ENCODE measurements around the gene LINGO4.

LINGO4 gene

DNA sequence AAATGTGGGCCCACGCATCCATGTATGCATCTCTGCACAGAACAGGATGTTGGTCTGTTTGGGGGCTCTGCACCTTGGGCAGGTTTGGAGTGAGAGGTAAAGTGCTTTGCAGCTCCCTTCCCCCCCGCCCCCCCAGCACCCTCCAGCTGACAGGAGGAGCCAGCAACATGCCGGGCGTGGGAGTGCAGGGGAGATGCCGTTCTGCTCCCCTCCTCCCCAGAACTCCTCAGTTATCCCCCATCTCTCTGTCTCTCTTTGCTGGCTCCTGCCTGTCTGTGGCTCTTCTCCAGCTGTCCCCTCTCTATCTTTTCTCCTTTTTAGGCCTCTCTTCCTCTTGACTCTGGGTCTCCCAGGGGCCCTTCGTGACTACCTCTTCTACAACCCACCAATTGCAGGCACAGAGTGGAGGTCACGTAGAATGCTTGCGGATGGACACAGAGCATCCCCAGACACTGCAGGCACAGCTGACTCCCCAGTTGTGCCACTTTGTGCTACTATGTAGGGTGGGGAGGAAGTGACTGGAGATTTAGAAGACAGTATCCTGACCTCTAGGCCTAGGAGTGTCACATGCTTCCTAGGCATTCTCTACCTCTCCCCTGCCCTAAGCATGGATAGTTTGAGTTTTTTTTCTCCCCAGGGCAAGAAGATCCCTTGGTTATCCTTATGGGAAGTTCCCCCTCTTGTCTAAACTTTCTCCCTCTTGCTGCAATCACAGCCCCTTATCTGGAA is 28.1 kb upstream of the LINGO4 start:
- DNase-seq: no peak

DNA sequence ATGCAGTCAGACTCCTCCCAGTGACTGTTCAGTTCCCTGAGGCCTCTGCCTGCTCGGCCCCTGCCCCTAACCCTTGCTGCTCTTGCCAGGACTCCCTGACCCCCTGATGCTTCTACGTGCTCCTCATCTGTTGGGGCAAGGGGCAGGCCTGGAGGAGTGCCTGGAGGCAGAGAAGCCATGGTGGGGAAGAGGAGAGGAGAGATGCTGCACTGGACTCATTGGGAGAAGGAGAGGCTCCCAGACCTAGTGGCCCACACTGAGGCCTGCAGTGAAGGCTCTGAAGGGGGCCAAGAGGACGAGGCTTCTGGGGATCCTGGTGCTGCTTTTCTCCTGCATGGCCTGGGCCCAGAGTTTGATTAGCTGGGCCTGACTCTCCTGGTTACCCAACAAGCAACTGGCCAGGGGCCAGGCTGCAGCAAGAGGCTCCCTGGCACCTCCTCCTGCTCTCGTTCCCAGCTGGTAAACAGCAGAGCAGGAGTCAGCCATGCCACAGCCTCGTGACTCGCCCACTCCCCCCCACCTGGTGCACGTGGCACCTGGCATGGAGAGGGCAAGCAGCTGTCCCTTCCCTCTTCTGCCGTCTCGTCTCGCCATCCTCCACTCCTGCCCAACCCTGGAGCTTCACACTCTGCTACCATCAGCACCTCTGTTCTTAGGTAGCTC is 27.2 kb upstream of the LINGO4 start:
- no peak for DNase-seq

DNA sequence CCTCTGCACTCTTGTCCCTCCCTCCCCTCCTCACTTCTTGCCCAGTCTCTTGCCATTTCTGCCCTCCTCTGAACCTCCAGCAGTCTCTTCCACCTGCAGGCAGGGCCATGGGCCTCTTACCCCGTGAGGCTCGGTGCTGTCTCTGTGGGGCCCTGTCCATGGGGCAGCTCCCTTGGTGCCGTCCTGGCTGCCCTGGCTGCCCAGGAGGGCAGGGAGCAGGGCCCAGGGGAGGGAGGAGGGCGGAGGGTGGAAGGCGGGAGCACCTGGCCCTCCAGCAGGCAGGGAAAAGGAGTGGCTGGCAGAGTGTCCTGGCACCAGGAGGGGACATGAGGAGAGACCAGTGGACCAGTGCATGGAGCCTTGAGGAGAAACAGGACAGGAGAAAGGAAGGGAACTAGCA is 26.4 kb upstream of the LINGO4 start, which contains the start of gene RORC:
TSS of gene RORC (minus strand) at position 198 of the 400 bp plus-strand sequence. CDS start at position 160, 38 bp downstream.
- no peak for DNase-seq

DNA sequence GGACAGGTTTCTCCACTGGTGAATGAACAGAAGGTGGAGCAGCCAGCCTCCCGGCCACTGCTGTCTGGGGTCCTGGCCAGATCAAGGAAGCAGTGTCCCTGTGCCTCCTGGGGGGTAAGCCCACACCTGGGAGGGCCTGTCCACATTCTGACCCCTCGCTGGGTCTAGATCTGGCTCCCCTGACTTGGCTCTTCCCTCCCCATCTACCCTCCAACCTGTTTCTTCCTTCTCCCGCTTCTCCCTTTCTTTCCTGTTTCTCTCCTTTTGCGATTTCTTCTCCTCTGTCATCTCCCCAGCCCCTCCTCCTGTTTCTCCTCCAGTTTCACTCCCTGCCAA is 26.0 kb upstream of the LINGO4 start:
- DNase-seq: no peak

DNA sequence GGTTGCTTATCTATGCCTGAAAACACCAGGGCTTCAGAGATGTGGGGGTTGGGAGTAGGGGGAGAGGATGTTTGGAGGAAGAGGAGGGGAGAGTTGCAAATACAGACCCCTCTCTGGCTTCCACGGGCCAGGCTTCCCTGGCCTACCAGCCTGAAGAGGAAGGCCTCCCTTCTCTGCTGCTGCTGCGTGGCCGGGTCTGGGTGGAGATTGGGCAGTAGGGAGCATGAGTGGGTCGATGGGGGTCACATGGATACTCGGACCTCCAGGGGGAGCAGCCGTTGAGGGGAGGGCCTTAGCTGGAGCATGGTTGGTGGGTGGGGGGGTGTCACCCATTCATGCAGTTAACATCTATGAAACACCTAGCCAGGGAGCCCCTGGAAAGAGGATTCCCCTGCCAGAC is 24.8 kb upstream of the LINGO4 start:
- no peak for DNase-seq

DNA sequence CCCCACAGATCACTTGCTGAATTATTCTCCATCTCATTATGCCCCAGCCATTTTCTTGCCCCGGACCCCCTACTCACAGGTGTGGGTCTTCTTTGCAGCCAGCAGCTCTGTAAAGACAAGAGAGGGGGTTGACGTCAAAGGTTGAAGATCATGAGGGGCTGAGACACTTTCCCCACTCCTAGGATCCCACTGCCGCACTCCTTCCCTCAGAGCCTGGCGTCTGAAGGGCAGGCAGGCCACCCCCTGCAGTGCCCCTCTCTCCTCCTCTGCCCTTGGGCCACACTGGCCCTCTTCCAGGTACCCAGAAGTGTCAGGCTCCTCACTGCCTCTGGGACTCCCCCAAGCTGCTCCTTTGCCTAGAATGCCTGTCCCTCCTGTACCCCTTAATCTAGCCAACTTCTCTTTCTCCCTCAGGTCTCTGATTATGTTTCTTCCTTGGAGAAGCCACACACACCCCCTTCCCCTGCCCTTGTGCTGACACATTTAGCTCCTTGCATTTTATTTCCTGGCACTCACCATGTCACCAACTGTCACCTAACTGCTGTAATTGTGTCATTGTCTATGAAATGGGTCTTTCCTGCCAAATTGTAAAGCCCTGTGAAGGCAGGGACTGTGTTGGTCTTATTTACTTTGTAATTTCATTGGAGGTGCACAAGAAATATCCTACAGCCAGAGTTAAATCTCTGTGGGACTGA is 24.3 kb upstream of the LINGO4 start:
- DNase-seq: peak; percentile 84

DNA sequence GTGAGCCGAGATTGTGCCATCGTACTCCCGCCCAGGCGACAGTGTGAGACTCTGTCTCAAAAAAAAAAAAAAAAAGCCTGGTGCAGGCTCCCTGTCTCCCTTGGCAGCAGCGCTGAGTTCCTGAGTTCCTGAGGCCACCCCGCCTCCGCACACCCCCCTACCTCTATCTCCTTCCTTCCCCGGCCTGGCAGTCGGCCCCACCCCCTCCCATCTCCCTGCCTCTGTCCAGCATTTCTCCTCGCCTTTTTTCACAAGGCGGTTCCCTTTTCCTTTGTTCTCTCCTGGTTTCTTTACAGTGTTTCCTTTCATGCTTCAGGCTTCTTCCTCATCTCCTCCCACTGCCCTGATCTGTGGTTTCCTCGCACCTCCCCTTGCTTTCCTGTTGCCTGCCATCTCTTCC is 23.7 kb upstream of the LINGO4 start:
- peak; percentile 38 for DNase-seq

DNA sequence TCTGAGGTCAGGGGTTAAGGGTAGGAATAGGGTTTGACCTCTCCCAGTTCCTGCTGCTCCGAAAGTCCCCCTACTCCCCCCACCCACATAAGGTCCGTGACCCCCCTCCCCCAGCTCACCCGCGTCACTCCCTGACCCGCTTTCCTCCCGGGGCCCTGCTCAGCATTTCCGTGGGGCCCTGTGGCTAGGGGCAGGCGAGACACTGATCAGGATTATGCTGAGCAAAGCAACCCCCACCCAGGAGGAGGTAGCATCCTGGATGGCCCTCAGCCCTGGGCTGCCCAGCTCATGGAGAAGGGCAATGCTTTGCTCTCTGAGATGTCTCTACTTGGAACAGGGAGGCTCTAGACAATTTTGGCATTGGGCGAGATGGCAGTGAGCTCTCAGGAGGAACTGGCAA is 22.6 kb upstream of the LINGO4 start:
- DNase-seq: peak; percentile 45

DNA sequence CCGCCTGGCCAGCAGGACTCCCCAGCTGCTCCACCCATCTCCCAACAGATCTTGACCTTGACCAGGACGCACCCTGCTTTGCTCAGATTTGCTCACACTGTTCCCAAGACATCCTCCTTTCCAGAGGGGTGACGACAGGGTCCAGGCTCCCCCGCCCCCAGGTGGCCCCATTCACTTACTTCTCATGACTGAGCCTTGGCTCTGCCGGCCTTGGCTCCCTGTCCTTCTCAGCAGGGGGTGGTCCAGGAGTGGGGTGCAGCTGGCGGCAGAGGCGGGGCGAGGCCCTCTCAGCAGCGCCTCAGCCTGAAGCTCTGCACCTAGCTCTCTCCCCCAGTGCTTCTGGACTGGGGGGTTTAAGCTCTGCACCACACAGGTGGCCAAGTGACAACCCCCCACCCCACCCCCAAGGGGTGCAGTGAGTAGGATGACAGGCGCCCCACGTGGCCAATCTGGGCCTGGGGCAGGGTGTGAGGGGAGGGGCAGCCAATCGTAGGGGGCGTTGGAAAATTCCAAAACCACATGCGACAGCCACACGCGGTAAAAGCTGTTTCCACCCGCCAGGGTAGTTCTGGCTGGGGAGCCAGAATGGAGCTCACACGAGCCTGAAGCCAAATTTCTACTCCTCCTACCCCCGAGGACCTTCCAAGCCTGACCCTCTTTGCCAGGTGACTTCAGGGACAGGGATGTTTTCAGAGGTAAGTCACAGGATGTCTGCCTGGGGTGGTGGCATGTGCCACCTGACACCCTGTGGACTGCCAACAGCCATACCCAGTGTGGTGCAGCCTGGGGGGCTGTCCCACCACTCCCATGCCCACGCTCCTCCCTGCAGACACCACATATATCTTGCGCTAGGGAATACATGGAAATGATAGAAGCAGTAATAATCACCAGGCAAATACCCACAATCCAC is 20.8 kb upstream of the LINGO4 start:
- peak; percentile 58 for DNase-seq

DNA sequence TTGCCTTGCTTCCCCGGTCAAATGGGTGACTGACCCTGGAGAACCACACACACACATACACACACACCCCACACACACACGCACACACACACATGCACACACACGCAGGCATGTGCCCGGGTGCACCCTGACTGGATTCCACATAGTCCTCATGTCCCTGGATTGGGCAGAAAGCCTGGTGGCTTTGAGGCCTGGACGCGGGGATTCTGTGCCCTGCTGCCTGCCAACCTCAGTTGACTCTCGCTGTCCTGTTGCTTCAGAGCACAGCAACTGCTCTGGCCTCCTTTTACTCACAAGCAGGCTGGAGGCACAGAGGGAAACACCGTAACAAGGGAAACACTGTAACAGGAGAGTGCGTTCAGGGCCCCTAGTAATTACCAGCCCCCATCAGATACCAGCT is 20.0 kb upstream of the LINGO4 start:
- DNase-seq: no peak

DNA sequence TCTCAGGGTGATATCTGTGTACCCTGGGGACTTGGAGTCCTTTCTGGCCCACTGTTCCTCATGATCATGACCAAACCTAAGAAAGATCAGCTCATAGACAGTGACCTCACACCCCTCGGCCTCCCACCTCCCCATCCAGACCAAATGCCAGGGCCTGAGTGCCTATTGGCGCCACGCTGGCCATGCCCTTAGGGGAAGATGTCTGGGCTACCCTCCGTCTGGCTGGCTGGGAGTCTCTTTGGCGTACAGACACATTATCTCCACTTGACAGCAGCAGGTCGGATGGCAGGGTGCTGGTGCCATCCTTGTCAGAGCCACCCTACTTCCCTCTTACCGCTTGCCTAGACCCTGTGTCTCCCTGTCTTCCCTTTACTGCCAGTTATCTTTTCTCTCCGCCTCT is 18.0 kb upstream of the LINGO4 start:
- no peak for DNase-seq

DNA sequence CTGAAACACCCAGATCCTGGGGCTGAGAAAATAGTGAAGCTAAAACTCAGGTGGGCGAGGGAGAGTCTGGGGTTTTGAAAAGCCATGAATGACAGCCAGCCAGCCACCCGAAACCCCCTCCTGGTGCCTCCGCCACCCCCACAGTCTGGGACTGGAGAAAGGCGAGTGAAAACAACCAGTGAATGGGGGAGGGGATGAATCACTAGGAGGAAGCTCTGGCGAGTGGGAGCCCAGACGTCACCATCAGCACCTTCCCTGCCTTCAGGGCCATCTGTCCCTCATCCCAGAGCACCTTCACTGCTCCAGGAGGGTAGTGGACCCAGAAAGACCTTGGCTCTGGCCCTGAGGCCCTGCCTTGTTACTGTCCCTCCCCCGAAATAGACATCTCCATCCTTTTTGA is 17.2 kb upstream of the LINGO4 start:
- peak; percentile 60 for DNase-seq

DNA sequence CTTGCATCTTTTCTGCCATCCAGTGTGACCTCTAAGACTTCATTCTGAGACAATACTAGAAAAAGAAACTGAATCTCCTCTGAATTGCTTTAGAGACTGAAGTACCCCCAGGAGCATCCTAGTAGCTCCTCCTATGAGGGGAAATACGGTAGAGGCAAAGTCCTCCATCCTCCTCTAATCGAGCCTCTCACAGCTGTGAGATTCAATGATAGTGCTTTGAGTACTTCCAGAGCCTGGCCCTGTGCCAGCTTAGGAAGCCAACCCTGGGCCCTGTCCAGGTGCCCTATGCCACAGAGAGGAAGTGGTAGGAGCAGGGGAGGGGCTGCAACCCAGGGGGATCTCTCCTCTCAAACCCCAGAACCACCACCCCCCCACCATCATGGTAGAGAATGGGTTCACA is 15.7 kb upstream of the LINGO4 start:
- peak; percentile 38 for DNase-seq

DNA sequence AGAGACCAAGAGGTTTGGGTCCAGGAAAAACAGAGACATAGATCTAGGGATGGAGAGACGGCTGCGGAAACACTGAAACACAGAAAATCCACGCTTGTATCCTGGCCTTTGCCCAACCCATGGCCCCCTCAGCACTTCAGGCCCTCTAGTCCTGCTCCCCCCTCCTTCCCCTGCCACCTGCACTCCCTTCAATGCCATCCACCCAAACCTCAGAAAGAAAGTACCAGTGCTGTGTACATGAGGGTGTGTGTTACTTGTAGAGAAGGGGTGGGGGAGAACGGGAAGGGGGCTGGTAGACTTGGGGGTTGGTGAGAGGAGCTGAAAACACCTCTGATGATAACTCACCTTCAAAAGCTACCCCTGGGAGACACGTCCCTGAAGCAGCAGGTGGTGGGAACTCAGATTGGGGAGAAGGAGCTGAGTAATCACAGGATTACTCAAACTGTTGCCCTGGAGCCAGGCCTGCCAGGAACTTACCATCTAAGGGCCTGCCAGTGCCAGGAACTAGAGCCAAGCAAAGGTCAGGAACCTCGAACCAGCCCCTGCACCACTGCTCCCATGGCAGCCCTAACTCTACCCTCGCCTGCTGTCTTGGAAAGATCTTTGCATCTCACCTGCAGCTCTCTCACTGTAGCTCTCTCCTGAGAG is 14.9 kb upstream of the LINGO4 start:
- peak; percentile 78 for DNase-seq

DNA sequence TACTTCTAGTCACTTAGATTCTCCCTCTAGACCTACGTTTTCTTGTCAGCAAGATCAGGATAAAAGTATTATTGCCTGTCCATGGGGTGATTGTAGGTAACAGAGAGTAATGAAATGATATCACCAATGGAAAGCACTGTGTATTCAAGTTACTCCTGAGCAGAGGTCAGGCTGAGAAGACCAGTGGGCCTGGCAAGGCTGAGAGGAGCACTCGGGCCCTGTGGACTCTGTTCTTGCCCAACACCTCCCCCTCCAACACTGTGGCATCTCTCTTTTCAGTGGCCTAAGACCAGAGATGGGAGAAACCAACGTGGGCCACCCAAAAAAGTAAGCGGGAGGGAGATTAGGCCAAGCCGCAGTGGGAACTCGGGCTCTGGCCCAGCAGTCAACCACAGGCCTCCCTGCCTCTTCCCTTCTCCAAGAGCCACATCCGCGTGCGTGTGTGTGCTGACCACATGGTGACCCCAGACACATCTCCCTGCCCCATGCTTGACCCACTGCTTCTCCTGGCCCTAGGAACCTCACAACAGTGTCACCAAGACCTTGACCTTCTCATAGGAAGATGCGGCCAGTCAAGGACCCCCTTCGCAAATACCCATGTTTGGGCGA is 14.1 kb upstream of the LINGO4 start:
- no peak for DNase-seq

DNA sequence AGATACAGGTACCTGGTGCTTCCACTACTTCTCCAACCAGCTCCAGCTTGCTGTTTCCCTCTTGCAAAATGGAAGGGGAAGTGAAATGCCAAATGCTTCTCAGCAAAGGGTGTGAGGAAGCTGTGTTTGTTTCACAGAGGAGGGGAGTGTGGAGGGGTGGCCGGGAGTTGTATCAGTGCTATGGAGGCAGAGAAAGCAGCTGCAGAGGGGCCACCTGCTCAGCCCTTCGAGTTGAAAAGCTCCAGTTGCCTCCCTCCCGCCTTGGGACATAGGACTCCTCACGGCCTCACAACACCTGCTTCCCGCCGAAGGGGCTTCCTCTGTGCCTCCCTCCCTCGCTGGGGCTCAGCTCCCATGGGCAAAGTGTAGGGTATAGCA is 12.1 kb upstream of the LINGO4 start:
- DNase-seq: no peak

DNA sequence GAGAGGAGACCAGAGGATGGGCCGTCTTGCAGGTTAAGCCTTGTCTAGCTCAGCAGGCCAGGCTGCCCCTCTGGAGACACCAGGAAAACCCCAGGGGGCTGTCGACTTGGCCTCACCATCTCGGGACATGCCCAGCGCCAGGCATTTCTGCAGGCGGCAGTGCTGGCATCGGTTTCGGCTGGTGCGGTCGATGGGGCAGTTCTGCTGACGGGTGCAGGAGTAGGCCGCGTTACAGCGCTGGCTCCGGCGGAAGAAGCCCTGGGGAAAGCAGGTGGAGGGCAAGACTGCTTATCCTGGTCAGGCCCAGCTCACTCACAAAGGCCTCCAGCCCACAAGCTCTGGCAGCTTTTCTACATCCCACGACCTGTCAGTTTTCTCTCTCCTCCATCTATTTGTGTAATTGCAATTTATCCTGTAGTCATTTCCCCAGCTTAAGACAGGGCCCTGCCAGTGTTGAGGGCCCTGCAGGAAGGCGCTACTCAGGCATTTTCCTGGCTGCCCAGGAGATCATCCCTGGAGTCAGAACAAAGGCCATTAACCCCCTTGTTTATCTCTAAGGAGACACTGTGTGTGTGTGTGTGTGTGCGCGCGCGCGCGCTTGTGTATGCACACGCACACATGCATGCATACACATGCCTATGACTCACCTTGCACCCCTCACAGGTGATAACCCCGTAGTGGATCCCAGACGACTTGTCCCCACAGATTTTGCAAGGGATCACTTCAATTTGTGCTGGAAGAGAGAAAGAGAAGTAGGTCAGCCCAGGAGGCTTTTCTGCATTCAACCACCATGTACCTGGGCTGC is 11.5 kb upstream of the LINGO4 start:
- DNase-seq: no peak

DNA sequence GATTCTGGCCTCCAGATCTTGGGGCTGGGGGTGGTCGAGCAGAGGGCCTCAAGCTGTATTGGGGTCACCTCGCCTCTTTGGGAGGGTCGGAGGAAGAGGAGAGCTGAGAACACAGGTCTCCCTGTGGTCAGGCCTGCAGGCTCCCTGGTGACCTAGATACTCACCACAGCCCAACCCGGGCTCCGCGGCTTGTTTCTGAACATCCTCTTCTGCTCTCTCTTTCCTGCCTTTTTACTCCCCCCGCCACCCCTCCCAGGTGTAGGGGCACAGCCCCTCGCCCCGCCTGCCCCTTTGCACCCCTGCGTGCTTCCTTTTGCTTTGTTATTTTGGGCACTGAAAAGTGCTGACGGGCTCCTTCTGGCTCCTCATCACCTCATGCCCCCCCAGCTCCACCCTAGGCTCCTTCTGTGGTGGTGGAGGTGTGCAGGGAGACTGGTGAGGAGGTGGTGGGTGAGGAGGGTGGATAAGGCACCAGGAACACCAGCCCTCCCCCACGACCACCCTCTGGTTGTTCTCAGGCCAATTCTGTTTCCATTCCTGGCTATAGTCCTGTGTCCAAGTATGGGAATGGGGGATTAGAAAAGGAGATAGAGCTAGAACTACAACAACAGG is 10.6 kb upstream of the LINGO4 start:
- no peak for DNase-seq

DNA sequence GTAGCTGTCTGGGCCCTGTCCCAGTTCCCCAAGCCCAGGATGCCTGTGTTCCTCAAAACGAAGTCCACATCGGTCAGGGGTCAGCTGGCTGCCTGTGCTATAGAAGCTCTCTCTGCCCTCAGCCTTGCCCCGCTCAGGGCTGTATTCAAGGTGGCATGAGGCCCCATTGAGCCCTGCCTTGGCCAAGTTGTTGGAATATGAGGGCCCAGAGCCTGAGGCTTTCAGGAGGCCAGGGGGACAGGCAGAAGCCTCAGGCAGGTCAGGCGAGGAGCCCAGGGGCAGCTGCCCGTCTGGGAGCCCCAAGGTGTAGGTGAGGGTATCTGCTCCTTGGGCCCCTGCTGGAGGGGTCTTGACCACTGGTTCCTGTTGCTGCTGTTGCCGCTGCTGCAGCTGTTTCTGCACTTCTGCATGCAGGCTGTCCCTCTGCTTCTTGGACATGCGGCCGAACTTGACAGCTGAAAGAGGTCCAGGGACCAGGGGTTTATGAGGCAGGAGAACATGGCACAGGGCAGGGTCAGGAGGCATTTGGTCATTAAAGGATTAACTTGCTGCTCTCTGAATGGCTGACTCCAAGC is 9.8 kb upstream of the LINGO4 start:
- no peak for DNase-seq

DNA sequence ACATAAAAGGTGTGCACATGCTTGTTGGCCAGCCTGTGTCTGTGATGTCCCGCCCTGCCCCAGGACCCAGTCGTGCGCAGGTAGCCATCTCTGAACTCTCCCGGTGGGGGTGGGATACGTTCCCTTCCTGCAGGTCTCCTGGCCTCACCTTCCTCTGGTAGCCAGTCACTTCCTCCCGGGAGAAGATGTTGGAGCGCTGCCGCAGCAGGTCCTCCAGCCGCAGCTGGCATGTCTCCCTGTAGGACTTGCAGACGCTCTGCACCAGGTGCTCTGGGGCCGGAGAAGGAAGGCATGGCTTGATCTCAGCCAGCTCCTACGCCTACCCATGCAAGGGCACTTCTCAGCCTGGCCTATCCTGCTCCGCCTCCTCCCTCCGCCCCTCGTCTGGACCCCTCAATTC is 9.2 kb upstream of the LINGO4 start:
- no peak for DNase-seq
